Pons (tissue), 1 donor: ENCODE measurements around the gene FMR1.

Experiments used
- DNase-seq: peaks from one replicate; pipeline ENCODE4 v3.0.0-alpha.2; 2016; ENCODE audit warnings: low spot score

The FMR1 gene

DNA sequence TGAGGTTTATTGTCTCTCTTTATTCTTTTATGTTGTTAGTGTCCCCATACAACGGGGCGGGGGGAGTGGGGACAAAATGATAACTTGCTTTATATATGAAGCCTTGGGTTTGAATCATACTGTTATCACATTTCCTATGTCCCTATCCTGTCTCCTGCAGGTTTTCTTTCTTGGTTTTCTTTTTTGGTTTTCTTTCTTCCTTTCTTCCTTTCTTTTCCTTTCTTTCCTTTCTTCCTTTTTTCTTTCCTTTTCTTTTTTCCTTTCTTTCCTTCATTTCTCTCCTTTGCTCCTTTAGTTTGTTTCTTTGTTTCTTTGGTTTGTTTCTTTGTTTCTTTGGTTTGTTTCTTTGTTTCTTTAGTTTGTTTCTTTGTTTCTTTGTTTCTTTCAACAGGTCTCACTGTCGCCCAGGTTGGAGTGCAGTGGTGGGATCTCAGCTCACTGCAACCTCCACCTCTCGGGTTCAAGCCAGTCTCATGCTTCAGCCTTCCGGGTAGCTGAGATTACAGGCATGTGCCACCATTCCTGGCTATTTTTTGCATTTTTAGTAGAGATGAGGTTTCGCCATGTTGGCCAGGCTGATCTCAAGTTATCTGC lies 4.8 kb downstream of the FMR1 start:
- no peak for DNase-seq

- no peak for DNase-seq
These were observed 6.3 kb downstream of the FMR1 start for GRCh38 chrX:147917700-147918695.

DNA sequence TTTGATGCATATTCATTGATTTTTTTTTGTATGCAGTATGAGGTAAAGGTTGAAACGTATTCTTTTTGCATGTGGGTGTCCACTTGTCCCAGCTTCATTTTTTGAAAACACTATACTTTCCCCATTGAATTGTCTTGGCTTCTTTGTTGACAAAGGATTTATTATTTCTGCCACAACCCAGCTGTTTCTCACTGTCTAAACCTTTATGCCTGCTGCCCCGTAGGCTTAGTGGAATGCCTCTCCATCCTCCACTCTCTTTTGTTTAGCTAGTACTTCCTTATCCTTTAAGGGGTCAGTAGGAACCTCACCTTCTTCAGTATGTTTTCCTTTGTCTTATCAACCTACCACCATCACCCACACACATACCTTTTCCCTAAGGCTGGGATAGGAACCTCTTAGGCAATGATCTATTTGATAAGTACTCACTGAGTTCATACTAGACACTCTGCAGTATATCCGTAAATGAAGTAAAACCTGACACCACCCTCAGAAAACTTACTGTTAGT lies 8.5 kb downstream of the FMR1 start:
- DNase-seq, result peak; percentile 8

GRCh38 chrX:147923605-147924004 lies 11.9 kb downstream of the FMR1 start:
- DNase-seq, result no peak

- DNase-seq, result no peak
These were observed 15.5 kb downstream of the FMR1 start for GRCh38 chrX:147927256-147927655.

- no peak for DNase-seq
These were observed 22.1 kb downstream of the FMR1 start for GRCh38 chrX:147933815-147934214.

GRCh38 chrX:147935156-147935758 lies 23.5 kb downstream of the FMR1 start:
- no peak for DNase-seq

DNA sequence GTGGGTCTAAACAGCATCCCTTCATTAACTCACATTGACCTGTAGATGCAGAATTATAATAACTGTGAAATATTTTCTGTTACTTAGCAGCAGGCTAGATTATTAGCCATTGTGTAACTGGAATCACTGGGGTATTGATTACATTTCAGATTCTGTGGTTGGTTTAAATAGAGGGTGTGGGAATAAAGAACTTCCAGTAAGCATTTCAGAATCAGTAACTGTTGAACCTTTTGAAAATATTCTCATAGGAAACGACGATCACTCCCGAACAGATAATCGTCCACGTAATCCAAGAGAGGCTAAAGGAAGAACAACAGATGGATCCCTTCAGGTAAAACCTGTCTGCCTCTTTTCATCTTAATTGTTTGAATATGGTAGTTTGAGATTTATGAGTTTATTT lies 33.6 kb downstream of the FMR1 start:
- DNase-seq, result no peak

- DNase-seq, result no peak
These were observed 36.8 kb downstream of the FMR1 start for GRCh38 chrX:147948531-147948930.

- no peak for DNase-seq
These were observed 38.6 kb downstream of the FMR1 start for GRCh38 chrX:147950352-147950751.

GRCh38 chrX:147953976-147954375 lies 42.3 kb downstream of the FMR1 start:
- peak; percentile 0 for DNase-seq

GRCh38 chrX:147957291-147957690 lies 45.6 kb downstream of the FMR1 start:
- no peak for DNase-seq

- no peak for DNase-seq
These were observed 46.6 kb downstream of the FMR1 start for GRCh38 chrX:147958291-147958690.

DNA sequence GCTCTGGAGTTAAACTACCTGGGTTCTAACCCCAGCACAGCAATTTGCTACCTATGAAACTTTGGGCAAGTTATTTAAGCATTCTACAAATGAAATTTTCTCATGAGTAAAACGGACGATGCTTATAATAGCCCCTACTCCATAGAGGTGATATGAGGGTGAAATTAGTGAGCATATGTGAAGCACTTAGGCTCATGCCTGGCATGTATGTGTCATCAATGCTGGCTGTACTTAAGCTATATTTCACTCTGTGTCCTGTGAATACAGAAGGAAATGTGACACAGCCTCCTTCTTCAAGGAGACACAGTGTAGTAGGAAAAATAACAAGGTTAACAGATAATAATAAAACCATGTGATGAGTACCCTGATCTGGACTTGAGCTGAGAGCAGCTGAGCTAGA lies 49.0 kb downstream of the FMR1 start:
- DNase-seq, result no peak

DNA sequence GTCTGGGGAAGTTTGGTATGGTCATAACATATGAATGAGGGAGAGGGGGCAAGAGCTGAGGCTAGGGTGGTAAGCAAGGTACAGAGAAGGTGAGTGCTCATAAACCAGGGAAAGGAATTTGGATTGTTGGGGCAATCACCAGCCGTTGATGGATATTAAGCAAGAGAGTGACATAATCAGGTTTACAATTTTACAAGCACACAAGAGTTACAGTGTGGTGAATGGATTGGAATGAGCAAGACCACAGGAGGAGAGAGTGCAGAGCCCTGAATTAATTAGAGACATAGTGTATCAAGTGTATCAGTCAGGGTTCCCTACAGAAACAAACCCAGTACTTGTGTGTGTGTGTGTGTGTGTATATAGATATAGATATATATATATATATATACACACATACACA lies 50.8 kb downstream of the FMR1 start:
- no peak for DNase-seq

GRCh38 chrX:147978931-147979330 lies 67.2 kb downstream of the FMR1 start:
- no peak for DNase-seq

DNA sequence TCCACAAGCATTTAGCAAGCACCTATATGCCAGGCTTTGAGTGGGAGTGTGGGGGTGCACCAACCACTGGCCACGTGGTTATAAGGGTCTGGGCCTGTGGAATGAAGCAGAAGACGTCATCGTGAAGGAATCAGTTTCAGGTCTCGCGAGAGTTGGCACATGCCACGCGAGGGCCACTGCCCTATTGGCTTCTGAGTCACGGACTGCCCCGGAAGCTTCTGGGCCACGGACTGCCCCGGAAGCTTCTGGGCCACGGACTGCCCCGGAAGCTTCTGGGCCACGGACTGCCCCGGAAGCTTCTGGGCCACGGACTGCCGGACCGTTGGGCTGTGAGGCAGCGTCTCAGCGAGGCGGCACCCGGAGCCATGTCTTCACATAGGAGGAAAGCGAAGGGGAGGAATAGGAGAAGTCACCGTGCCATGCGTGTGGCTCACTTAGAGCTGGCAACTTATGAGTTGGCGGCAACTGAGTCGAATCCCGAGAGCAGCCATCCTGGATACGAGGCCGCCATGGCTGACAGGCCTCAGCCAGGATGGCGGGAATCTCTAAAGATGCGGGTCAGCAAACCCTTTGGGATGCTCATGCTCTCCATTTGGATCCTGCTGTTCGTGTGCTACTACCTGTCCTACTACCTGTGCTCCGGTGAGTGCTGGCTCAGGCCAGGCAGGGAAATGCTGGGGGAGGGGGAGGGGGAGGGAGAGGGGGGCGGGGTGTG lies 69.5 kb downstream of the FMR1 start, which contains the start of gene FMR1NB:
Gene FMR1NB (plus strand): TSS at position 300 of the 715 bp plus-strand sequence. CDS start 66 bp downstream, at position 366.
- DNase-seq, result no peak
